IPS-15b (cell line): Measurements from ENCODE around the gene RTN4R.
A peak's percentile ranks its signal among the peaks of the same experiment; 100 is the strongest.
"Not testable (repeated sequence)": the region's sequence is repeated elsewhere in the genome, so short reads cannot be mapped to it uniquely, and the experiment has no call there.

Source experiments
- H3K27me3 ChIP-seq: one replicate; pipeline ENCODE4 v1.6.1; 2013; ENCODE audit warnings: low read length; ENCODE audit not compliant: control insufficient read depth, insufficient read depth
- H3K36me3 ChIP-seq: one replicate; pipeline ENCODE4 v1.6.1; 2013; ENCODE audit warnings: low read length; ENCODE audit not compliant: control insufficient read depth, insufficient read depth
- H3K4me1 ChIP-seq: one replicate; pipeline ENCODE4 v1.6.1; 2013; ENCODE audit warnings: mild to moderate bottlenecking, low read length; ENCODE audit not compliant: control insufficient read depth, insufficient read depth
- H3K4me3 ChIP-seq: one replicate; pipeline ENCODE4 v1.5.1; 2013; ENCODE audit warnings: low read depth, low read length
- H3K9ac ChIP-seq: one replicate; pipeline ENCODE4 v1.6.1; 2013; ENCODE audit warnings: low read depth, mild to moderate bottlenecking, low read length
- H3K9me3 ChIP-seq: one replicate; pipeline ENCODE4 v1.6.1; 2013; ENCODE audit warnings: mild to moderate bottlenecking, low read length; ENCODE audit not compliant: control insufficient read depth, insufficient read depth

The RTN4R gene

GRCh38 chr22:20272174-20272573 is 4.1 kb upstream of the RTN4R start:
- H3K9ac ChIP-seq = no peak overlapping the region
- H3K36me3 ChIP-seq = no peaks in the 10 kb centered on the region
- no peaks in the 10 kb centered on the region for H3K9me3 ChIP-seq
- H3K27me3 ChIP-seq = no peaks in the 10 kb centered on the region
- no peaks in the 10 kb centered on the region for H3K4me1 ChIP-seq
- no peak overlapping the region for H3K4me3 ChIP-seq

- Histone ChIP-seq H3K4me1 (no peaks in the 10 kb centered on the region), H3K9me3 (no peaks in the 10 kb centered on the region), H3K36me3 (no peaks in the 10 kb centered on the region), H3K9ac (no peak overlapping the region), H3K27me3 (no peaks in the 10 kb centered on the region), H3K4me3 (no peak overlapping the region)
Measured at GRCh38 chr22:20271114-20271994, 3.2 kb upstream of the RTN4R start.

DNA sequence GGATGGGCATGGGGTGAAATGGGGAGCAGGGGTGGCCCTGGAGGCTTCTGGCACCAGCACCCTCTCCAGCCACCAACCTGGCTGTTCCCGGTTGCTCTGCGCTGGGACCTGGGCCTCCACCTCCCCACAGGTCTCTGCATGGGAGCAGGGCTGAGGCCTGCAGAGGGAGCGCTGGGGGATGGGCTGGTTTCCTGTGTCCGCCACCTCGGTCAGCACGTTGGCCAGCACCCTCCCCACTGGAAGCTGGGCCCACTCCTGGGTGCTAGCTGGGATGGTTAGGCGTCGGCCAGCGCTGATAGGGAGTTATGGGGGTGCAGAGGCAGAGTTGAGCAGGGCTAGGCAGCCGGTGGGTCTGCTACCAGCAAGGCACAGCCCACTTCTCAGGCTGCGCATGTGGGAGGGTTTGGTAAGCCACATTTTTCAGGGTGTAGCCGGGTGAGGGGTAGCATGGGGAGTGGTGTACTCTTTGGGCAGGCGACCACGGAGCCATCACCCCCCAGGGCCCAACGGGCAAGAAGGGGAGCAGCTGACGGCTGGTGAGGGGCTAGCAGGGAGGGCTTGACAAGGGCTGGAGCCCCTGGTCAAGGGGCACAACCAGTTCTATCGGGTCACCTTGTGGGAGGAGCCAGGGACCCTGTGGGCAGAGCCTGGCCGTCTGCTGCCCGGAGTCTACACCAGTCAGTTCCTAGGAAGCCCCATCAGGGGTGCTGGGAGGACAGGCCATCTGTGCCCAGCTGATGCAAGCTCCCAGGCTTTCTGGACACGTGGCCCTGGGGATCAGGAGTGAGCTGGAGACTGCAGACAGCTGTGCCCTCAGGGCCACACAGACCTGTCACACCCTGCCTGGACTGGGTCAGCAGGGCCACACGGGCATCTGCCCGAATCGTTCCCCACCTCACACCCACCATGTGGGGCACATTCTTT is 2.3 kb upstream of the RTN4R start:
- not testable (repeated sequence) for H3K9ac ChIP-seq, H3K4me1 ChIP-seq, H3K36me3 ChIP-seq, H3K4me3 ChIP-seq, H3K9me3 ChIP-seq, H3K27me3 ChIP-seq

- H3K27me3 ChIP-seq, H3K36me3 ChIP-seq, H3K9me3 ChIP-seq: not testable (repeated sequence)
Measured at GRCh38 chr22:20269673-20270072, 1.6 kb upstream of the RTN4R start.

GRCh38 chr22:20269201-20269600 is 1.1 kb upstream of the RTN4R start:
- not testable (repeated sequence) for H3K27me3 ChIP-seq, H3K36me3 ChIP-seq, H3K4me1 ChIP-seq, H3K4me3 ChIP-seq, H3K9me3 ChIP-seq, H3K9ac ChIP-seq

More at GRCh38 chr22:20269673-20270072, 1.6 kb upstream of the RTN4R start:
- H3K4me3 ChIP-seq, H3K9ac ChIP-seq, H3K4me1 ChIP-seq: not testable (repeated sequence)

GRCh38 chr22:20267441-20268278 is 458 bp downstream of the RTN4R start:
- H3K27me3 ChIP-seq = no peaks in the 10 kb centered on the region
- H3K4me3 ChIP-seq = peak overlapping the region; percentile 48
- no peak overlapping the region for H3K9ac ChIP-seq
- no peaks in the 10 kb centered on the region for H3K36me3 ChIP-seq
- no peaks in the 10 kb centered on the region for H3K9me3 ChIP-seq
- no peaks in the 10 kb centered on the region for H3K4me1 ChIP-seq

DNA sequence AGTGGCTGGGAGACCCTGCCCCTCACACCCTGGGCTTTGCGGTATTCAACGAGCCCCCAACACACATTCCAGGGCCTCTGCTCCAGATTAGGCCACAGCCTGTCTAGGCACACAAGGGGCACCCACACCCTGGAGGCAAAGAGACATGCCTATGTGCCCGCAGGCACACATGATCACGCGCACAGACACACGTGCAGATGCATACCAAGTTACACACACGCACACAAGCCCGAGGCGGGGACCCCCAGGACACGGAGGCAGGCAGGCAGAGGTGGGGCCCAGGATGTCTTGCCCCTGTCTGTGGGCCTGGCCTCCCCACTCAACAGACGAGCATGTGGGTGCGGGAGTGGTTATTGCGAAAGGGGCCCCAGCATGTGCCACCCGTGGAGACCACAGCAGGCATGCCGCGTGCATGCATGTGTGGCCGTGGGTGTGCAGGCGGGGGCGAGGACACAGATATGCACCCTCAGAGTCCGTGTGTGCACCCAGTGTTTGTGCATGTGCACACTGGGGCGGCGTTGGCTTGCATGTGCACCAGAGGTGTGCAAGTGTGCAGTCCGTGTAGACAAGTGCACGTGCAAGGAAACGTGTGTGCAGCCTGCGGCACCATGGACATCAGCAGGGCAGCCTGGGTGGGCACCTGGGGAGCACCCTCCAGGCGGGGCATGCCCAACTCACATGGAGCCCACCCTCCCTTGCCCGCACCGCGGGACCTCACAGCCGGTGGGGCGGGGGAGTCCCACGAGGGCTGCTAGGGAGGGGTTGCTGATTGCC is 1.3 kb downstream of the RTN4R start:
- not testable (repeated sequence) for H3K4me1 ChIP-seq, H3K27me3 ChIP-seq, H3K9ac ChIP-seq, H3K9me3 ChIP-seq, H3K36me3 ChIP-seq
- H3K4me3 ChIP-seq = peak overlapping the region; percentile 48

GRCh38 chr22:20265772-20266666 is 2.1 kb downstream of the RTN4R start:
- not testable (repeated sequence) for H3K36me3 ChIP-seq, H3K9me3 ChIP-seq, H3K4me3 ChIP-seq, H3K4me1 ChIP-seq, H3K9ac ChIP-seq, H3K27me3 ChIP-seq

DNA sequence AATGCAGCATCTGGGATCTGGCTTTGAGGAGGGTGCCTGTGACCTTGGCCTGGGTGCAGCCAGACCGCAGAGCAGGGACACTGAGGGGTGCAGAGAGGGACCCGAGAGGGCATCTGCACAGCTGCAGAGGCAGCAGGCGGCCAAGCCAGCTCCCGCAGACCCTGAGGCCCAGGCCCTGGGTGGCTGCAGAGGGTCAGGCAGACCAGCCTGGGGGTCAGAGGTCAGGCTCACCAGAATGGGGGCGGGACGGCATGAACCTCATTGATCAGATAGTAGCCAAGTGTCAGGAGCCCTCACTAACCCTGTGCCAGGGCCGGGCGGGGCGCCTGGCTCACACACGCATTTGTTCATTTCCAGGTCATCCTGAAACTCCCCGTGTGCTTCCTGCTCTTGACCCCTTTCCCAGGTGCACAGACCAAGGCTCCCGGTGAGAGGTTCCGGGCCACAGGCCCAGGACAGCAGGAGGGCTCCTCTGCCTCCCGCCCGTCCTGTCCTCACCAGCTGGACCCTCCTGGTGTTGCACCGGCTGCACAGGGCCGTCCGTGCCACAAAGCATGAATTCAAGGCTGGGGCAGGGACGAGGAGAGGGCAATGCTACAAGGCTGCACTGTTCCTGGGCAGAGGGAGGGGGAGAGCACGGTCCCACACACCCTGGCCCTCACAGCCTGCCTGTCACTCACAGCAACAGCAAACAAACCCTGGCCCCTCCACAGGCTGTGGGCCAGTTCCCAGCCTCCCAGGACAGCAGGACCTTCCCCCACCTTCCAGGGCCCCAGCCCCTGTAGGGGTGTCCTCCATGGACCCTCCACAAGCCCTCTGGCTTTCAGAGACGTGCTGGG is 3.3 kb downstream of the RTN4R start:
- Histone ChIP-seq H3K4me3 (no peak overlapping the region), H3K9me3 (no peaks in the 10 kb centered on the region), H3K36me3 (no peaks in the 10 kb centered on the region), H3K27me3 (no peaks in the 10 kb centered on the region), H3K4me1 (no peaks in the 10 kb centered on the region), H3K9ac (no peak overlapping the region)
